B cell (primary cell): ENCODE measurements around the gene CRAT.

ENCODE experiments used
- EZH2 ChIP-seq: IDR thresholded peaks from 2 replicates; pipeline ENCODE4 v1.6.1; 2012; ENCODE audit warnings: borderline replicate concordance, low read depth, mild to moderate bottlenecking, moderate library complexity, low read length; ENCODE audit not compliant: insufficient read depth, poor library complexity, severe bottlenecking
- TF ChIP-seq, protein P1 (sequence below): fragments of 200-600 bp; IDR thresholded peaks from one replicate; pipeline ENCODE4 v1.8.0; 2022; ENCODE audit warnings: antibody characterized with exemption, mild to moderate bottlenecking

DNA sequence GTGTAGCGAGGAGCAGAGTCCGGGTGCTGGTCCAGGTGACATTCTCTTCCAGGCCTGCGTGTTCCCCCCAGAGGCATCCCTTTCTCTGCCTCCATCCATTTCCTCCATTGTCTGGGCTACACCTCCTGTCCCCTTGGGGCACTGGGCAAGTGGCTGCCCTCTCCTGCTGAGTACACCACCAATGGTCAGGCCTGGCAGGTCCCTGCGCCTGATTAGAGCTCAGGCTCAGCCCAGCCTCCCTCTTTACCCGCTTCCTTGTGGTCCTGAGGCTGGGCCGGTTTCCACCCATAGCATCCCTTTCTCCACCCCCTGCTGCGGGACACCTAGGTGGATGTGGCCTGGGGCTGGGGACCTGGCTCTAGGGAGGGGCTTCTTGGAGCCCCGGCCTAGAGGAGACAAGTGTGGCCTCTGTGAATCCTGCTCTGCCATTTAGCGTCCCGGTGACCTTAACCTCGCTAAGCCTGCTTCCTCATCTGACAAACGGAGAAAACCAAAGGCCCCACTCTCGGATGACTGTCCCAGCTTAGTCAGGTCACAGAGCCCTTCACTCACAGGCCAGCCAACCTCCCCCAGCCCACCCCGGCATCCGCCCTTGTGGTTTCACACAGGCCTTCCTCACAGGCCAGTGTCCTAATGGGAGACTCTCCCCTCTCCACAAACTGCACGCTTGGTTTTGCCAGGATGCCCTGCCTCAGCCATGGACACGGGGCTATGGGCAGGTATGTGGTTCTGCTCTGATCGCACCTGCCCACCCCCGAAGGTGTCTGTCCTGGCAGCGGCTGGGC lies 16.8 kb downstream of the CRAT start:
- TF ChIP-seq, protein P1, sequence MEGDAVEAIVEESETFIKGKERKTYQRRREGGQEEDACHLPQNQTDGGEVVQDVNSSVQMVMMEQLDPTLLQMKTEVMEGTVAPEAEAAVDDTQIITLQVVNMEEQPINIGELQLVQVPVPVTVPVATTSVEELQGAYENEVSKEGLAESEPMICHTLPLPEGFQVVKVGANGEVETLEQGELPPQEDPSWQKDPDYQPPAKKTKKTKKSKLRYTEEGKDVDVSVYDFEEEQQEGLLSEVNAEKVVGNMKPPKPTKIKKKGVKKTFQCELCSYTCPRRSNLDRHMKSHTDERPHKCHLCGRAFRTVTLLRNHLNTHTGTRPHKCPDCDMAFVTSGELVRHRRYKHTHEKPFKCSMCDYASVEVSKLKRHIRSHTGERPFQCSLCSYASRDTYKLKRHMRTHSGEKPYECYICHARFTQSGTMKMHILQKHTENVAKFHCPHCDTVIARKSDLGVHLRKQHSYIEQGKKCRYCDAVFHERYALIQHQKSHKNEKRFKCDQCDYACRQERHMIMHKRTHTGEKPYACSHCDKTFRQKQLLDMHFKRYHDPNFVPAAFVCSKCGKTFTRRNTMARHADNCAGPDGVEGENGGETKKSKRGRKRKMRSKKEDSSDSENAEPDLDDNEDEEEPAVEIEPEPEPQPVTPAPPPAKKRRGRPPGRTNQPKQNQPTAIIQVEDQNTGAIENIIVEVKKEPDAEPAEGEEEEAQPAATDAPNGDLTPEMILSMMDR: no peak
- no peak for TF ChIP-seq EZH2
